Measurements from ENCODE around the gene SELENOH.
A peak's percentile ranks its signal among the peaks of the same experiment; 100 is the strongest.
"Not testable (repeated sequence)": the region's sequence is repeated elsewhere in the genome, so short reads cannot be mapped to it uniquely, and the experiment has no call there.

Gene SELENOH, protein sequence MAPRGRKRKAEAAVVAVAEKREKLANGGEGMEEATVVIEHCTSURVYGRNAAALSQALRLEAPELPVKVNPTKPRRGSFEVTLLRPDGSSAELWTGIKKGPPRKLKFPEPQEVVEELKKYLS

DNA sequence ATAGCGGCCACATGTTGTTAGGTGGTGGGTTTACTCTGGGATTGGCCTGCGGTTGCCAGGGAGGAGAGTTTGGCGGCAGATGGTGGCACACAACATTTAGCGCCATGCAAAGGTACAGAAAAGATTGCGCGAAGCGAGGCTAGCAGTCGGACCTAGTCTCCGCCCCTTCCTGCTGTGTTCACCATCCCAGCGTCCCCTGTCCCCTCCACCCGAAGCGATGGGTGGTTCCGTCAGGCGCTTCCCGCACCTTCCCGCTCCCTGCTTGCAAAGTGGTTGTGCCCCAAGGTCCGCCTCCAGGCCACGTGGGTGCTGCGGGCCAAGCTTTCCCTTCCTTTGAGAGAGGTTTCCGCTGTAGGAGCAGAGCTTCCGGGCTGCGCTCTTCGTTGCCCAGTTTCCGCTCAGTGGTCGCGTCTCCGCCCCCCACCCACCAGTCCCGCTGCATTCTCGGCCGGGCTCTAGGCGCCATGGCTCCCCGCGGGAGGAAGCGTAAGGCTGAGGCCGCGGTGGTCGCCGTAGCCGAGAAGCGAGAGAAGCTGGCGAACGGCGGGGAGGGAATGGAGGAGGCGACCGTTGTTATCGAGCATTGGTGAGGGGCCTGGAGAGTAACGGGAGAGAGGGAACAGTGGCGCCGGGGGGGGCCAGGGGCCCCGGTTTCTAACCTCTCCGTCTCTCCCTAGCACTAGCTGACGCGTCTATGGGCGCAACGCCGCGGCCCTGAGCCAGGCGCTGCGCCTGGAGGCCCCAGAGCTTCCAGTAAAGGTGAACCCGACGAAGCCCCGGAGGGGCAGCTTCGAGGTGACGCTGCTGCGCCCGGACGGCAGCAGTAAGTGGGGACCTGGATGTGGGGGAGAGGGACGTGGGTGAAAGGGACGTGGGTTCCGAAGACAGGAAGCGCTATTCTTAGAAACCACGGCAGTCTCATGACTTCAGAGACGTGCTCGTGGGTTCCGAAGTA is at the start of gene SELENOH:
TSS of gene SELENOH (plus strand) at position 360 of the 955 bp plus-strand sequence. CDS start at position 465, 105 bp downstream.
- DNase-seq (ENCODE audit: low spot score): peak; percentile 99

DNA sequence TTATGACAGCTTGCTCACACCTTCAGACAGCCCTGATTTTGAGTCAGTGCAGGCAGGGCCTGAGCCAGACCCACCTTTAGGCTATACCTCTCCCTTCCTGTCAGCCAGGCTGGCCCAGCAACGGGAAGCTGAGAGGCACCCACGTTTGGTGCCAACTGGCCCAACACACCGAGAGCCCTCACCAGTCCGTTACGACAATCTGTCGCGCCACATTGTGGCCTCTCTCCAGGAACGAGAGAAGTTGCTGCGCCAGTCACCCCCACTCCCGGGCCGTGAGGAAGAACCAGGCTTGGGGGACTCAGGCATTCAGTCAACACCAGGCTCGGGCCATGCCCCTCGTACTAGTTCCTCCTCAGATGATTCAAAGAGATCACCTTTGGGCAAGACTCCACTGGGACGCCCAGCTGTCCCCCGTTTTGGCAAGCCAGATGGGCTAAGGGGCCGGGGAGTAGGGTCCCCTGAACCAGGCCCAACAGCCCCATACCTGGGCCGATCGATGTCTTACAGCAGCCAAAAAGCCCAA is 42.4 kb upstream of the SELENOH start:
- no peak for DNase-seq (ENCODE audit: low spot score)

DNA sequence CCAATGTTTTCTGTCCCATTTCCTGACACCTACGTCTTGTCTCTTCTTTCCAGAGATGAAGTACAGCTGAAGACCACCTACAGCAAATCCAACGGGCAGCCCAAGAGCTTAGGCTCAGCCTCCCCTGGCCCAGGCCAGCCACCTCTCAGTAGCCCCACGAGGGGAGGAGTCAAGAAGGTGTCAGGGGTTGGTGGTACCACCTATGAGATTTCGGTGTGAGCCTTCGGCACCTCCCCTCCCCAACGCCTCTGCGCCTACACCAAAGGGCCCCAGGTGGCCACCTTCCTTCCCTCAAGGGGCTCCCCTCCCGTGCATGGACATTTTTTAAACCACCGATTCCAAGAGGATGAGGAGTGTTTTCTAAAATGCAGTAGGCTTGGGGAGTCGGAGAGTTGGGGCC is 41.5 kb upstream of the SELENOH start:
- DNase-seq (ENCODE audit: low spot score): no peak

DNA sequence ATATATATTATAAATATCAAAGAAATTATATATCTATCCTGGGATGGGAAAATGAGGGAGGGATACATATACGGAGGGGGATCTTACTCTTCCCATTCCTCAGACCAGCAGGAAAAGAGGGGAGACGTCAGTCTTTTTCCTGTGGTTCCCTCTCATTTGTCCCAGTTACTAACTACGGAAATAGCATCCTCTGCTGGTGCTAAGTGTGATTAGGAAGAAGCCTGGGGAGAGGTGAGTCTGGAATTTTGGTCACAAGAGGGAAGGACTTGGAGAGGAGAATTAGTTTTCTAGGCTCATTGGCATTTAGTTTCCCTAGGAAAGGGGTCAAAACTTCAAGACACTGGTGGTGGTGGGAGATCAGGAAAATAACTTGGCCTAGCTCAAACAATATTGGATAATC is 40.9 kb upstream of the SELENOH start:
- DNase-seq (ENCODE audit: low spot score): no peak

DNA sequence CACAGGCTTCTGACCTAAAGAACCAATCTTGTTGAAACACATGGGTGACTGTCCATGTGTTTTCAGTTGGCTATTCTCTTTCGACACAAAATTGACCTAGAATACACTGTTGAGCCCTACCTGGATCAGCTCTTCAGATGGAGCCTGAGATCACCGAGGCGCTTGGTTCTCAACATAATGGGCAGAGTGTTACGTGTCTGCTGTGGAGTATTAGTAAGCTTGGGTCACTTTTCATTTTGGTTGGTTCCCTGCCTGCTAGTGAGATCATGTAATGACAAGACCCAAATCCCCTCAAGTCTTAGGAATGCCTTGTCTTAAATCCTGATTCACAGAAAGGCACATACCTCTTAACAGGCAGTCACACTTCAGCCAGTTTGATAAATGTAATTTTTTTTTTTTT is 38.0 kb upstream of the SELENOH start:
- no peak for DNase-seq (ENCODE audit: low spot score)

DNA sequence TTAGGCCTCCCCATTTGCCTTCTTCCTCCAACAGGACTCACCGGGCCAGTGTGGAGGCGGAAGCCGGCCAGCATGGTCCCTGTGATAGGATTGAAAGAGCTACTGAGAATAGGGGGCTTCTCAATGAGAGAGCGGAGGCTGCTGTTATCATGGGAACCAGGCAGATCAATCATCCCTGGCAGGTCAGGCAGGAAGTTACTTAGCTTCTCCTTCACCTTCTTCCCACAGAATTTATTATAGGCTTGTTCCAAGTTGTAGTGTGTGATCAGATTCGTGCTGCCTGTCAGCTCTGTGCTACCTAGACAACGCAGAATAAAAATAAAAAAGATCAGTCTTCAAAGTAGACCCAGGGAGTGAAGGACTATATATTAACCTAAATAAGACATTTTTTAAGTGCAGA is 36.4 kb upstream of the SELENOH start:
- no peak for DNase-seq (ENCODE audit: low spot score)

DNA sequence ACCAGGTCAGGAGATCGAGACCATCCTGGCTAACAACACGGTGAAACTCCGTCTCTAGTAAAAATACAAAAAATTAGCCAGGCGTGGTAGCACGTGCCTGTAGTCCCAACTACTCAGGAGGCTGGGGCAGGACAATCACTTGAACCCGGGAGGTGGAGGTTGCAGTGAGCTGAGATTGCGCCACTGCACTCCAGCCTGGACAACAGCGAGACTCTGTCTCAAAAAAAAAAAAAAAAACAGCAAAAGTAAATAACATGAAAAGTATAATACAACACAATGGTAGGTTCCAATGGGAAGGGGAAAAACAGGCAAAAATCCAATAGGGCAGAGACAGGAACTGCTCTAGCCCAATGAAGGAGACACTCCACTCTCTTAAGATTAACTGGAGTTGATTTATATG is 35.9 kb upstream of the SELENOH start:
- not testable (repeated sequence) for DNase-seq (ENCODE audit: low spot score)

DNA sequence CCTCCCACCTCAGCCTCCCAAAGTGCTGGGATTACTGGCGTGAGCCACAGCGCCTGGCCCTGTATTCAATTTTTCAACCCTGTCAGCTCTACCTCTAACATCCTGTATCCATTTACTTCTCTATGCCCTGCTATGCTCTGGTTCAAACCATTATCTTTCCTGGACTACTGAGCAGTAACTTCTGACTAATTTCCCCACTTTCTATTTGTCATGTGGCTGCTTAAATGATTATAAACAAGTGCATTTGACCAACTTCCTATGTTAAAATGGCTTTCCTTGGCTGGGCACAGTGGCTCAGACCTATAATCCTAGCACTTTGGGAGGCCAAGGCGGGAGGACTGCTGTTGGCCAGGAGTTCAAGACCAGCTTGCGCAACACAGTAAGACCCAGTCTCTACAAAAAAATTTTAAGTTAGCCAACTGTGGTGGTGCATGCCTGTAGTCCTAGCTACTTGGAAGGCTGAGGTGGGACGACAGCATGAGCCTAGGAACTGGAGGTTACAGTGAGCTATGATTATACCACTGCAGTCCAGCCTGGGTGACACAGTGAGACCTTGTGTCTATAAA is 31.4 kb upstream of the SELENOH start:
- no peak for DNase-seq (ENCODE audit: low spot score)

DNA sequence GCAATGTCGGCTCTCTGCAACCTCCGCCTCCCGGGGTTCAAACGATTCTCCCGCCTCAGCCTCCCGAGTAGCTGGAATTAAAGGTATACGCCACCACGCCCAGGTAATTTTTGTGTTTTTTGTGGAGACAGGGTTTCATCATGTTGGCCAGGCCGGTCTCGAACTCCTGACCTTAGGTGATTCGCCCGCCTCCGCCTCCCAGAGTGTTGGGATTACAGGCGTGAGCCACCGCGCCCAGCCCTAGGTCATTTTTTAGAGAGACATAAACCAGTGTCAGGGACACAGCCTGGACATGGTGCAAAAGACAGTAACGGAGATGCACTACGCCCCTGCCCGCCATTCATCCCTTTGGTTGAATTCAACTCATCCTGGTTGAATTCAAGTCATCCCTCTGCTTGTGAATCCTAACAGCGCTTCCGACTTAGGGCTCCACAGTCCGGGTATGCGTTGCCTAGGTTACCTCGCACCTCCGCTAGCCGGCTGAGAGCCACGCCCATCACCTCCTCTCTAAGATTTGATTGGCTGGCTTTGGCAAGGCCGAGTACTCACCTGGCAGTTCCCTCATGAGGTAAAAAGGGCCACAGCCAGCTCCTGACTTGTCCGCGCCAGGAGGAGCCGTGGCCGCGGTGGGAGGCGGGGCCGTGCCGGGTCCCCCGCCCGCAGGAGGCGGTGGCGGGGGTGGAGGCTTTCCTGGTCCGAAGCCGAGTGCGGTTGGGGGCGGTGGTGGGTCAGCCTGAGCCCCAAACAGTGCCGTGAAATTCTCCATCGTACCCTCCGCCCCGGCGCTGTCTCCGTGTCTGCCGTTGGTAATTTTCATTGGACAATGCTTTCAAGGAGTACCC is 29.7 kb upstream of the SELENOH start, which contains the start of gene MED19:
TSS of gene MED19 (minus strand) at position 802 of the 842 bp plus-strand sequence. CDS start at position 766, 36 bp downstream.
- DNase-seq (ENCODE audit: low spot score): peak; percentile 97

DNA sequence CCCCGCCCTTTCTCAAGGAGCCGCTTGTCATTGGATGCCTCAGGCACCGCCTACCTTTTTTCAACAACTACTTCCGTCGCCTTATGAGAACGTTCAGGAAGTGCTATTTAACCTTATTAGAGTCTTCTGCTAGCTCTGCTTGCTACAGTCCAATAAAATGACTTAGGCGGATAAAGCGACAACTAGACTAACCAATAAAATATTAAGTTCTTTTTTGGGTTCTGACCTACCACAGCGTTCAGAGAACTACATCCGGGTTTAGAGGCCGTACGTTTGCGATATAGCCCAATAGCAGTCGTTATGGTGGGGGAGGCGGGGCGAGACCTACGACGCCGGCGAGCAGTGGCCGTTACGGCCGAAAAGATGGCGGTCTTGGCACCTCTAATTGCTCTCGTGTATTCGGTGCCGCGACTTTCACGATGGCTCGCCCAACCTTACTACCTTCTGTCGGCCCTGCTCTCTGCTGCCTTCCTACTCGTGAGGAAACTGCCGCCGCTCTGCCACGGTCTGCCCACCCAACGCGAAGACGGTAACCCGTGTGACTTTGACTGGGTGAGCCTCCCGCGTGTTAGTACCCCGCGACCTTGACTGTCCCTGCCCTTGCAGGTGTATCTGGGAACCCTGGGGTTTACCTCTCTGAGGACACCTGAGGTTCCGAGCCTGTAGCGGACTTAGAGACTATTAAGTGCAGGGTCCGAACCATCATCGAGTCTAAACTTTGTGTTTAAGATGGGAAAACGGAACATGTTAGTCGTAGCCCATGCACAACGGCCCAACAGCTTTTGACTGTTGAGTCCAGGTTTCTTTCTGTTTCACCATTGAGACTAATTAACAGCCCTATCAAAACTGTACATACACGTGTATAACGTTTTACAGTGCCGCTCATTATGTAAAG is 28.8 kb upstream of the SELENOH start, which contains the start of gene TMX2:
TSS of gene TMX2 (plus strand) at position 338 of the 895 bp plus-strand sequence. CDS start at position 364, 26 bp downstream.
- DNase-seq (ENCODE audit: low spot score): peak; percentile 99

DNA sequence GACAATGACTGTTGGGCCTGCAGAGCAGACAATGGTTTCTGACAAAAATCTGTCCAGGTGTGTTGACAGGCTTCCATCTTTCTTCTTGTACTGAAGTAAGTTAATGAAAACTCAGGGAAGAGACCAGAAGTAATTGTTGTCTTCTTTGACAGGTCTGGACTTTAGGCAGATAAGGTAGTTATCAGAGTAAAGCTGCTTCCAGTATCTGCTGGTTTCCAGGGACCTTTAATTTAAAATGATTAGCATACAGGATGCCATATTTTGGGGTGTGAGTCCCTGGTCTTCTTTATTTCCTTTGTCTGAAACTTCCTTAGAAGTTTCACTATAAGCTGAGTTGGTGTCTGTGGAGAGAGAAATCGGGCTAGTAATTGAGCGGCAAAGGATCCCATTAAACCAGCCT is 27.5 kb upstream of the SELENOH start:
- no peak for DNase-seq (ENCODE audit: low spot score)

DNA sequence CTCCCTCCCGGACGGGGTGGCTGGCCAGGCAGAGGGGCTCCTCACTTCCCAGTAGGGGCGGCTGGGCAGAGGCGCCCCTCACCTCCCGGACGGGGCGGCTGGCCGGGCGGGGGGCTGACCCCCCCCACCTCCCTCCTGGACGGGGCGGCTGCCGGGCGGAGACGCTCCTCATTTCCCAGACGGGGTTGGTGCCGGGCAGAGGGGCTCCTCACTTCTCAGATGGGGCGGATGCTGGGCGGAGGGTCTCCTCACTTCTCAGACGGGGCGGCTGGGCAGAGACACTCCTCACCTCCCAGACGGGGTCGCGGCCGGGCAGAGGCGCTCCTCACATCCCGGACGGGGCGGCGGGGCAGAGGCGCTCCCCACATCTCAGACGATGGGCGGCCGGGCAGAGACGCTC is 24.6 kb upstream of the SELENOH start:
- DNase-seq (ENCODE audit: low spot score): not testable (repeated sequence)

DNA sequence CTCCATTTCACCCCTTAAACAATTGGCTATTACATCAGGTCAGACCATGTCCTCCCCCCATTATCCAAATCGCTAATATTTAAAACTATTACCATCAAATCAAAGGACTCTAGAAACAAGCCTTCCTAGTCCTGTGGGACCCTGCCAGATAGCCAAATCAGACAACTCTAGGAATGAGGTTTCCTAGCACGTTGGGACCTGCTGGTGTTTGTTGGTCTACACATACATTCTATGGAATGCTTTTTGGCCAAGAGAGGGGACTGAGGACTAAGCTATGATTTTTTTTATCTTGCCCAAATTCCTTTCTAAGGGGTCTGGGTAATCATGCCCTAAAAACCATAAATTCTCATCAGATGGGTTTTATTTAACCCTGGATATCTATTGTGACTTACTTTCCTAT is 14.1 kb upstream of the SELENOH start:
- no peak for DNase-seq (ENCODE audit: low spot score)

DNA sequence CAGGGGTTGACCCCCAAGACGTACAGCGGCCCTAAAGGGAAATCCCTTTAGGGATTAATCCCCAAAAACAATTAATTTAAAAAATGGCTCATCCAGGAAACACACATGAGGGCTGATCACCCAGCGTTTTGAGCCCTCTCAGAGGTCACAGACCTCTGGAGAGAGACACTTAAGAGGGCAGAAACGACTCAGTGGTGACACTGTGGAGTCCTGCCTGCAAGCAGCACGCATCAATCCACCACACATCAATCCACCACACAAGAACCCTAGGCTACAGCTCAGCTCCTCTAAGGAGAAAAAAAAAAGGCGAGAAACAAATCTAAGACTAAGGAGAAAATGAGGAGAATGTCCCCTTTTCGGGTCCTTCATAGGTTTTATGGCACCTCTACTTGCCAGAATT is 12.5 kb upstream of the SELENOH start:
- DNase-seq (ENCODE audit: low spot score): no peak

DNA sequence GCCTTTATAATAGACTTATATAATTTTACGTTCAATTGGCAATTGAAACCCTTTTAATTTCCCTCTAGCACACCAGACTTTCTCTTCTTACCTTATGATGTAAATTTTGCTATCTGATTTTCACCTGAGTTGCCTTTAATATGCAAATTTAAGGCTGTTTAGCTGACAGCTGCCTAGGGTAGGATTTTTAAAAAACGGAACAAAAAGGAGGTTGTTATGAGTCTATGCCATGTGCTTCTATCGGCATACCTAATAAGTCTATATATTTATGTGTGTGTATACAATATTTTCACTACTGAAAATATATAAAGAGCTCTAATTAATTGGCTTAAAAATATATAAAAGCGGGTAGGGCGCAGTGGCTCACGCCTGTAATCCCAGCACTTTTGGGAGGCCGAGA is 11.8 kb upstream of the SELENOH start:
- DNase-seq (ENCODE audit: low spot score): no peak

DNA sequence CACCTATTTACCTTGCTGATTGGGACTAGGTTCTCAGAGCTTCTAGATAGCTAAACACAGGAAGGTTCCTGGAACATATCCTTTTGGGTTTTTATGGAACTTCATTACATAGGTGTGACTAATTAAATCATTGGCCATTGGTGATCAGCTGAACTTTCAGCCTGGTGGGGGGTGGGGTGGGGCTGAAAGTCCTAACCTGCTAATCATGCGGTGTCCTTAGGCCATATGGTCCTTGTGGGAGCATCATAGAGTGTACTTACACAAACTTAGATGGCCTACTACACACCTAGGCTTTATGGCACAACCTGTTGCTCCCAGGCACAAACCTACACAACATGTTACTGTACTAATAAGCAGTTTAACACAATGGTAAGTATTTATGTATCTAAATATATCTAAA is 8.6 kb upstream of the SELENOH start:
- no peak for DNase-seq (ENCODE audit: low spot score)

DNA sequence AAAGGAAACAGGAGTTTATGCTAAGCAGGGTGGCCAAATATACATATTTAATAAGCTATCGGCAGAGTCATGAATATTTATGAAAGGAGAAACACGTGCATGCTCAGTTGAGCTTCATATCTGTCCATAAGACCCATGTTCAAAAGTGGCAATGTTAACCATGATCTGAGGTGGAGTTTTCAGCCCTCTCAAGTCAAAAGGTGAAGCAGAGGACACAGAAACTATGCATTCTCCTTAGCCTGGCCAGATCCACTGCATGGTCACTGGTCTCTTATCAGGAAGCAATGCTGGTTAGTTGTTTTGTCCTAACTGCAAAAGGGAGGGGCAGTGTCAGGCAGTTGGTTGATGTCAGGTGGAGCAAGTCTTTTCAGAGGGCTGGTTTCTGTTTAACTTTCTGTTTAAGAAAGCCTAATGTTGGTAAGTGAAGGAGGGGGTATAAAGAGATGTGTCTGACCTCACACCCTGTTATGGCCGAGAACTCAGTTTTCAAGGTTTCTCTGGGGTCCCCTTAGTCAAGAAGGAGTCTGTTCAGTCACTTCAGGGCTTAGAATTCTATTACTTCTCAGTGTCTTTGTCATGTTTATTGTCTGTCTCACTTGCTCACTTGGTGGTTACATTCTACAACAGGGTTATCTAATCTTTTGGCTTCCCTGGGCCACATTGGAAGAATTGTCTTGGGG is 5.5 kb upstream of the SELENOH start:
- DNase-seq (ENCODE audit: low spot score): no peak

DNA sequence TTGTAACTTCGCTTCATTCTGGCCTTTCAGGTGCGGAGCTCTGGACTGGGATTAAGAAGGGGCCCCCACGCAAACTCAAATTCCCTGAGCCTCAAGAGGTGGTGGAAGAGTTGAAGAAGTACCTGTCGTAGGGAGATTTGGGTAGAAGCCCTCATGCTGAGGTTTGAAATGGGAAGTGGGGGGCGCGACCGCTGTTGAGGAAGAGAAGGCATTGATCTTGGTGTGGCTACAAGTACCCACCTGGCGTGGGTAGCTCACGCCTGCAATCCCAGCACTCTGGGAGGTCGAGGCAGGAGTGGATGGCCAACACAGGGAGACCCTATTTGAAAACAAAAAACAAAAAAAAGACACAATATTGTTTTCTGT is 779 bp downstream of the SELENOH start:
- no peak for DNase-seq (ENCODE audit: low spot score)

DNA sequence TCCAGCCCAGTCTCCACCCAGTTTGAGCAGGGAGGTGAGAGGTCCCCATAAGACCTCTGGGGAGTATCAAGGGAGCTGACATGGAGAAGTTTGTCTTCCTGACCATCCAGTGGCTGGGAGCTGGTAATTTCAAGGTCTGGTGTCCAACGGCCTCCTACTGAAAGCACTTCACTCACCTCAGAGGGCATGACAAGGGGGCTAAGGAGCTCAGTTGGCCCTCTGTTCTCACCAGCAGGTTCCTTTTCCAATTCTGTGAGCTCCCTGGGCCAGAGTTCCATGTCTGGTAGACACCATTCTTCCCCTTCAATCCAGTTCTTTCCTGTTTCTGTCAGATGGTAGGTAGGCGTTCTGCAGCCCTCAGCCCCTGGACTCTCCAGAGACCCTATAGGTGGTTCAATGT is 3.1 kb downstream of the SELENOH start:
- no peak for DNase-seq (ENCODE audit: low spot score)

DNA sequence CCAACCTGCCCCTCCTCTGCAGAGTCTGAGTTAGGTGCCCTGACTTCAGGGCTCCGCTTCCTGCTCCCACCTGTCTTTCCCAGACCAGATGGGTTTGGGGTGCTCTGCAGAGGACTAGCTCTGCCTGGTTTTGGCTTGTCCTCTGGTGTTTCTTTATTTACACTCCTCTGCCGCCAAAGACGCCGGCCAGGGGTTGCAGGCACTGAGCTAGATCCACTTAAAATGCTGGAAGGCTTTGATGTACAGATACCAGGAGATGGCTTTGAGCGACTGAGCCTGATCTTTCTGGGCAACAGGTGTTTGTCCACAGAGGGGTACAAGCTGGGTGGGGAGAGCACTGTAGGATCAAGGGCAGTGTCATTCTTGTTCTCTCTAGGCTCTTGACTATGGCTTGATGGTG is 3.9 kb downstream of the SELENOH start:
- DNase-seq (ENCODE audit: low spot score): no peak

All from HuH-7.5 (cell line).